Fibroblast of skin of abdomen (primary cell): ENCODE results near the gene SPPL2C.

Experiments used
- DNase-seq: peaks from one replicate; pipeline ENCODE4 v3.0.0-alpha.2; 2013

SPPL2C gene

GRCh38 chr17:45886852-45887251 lies 42.2 kb downstream of the SPPL2C start:
- no peak for DNase-seq

DNA sequence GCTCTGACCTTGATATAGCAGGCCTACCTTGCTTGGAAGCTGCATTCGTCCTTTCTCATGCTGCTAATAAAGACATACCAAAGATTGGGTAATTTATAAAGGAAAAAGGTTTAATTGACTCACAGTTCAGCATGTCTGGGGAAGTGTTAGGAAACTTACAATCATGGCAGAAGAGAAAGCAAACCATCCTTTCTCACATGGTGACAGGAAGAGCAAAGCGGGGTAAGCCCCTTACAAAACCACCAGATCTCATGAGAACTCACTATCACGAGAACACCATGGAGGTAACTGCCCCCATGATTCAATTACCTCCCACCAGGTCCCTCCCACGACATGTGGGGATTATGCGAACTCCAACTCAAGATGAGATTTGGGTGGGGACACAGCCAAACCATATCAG lies 43.7 kb downstream of the SPPL2C start:
- no peak for DNase-seq

- no peak for DNase-seq
These were observed 44.9 kb downstream of the SPPL2C start for GRCh38 chr17:45889579-45889978.

GRCh38 chr17:45893725-45894021 lies 49.0 kb downstream of the SPPL2C start:
- DNase-seq: no peak

DNA sequence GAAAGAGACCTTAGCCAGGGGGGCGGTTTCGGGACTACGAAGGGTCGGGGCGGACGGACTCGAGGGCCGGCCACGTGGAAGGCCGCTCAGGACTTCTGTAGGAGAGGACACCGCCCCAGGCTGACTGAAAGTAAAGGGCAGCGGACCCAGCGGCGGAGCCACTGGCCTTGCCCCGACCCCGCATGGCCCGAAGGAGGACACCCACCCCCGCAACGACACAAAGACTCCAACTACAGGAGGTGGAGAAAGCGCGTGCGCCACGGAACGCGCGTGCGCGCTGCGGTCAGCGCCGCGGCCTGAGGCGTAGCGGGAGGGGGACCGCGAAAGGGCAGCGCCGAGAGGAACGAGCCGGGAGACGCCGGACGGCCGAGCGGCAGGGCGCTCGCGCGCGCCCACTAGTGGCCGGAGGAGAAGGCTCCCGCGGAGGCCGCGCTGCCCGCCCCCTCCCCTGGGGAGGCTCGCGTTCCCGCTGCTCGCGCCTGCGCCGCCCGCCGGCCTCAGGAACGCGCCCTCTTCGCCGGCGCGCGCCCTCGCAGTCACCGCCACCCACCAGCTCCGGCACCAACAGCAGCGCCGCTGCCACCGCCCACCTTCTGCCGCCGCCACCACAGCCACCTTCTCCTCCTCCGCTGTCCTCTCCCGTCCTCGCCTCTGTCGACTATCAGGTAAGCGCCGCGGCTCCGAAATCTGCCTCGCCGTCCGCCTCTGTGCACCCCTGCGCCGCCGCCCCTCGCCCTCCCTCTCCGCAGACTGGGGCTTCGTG lies 49.5 kb downstream of the SPPL2C start, which contains the start of gene MAPT:
TSS of gene MAPT (plus strand) at position 533 of the 763 bp plus-strand sequence. CDS start 67,784 bp downstream, outside the sequence.
- peak; percentile 92 for DNase-seq

- DNase-seq: no peak
These were observed 50.8 kb downstream of the SPPL2C start for GRCh38 chr17:45895304-45895968.

- no peak for DNase-seq
These were observed 51.5 kb downstream of the SPPL2C start for GRCh38 chr17:45895969-45896785.
